A673 (cell line): Measurements from ENCODE around the gene KRTAP4-2. TPM values are rescaled to one million over a fixed set of nuclear protein-coding genes. Genes with fewer than 3 reads are reported as not detected.

ENCODE experiments used
- BruUV-seq: library from RNA; stranded (reverse); fragments of 400-500 nt; replicated peaks from 2 replicates; lab custom pipeline; 2021; lab: Mats Ljungman, UMichigan
- CTCF ChIA-PET: fragments of 300-600 bp; sonication (Branson Sonifier 250); formaldehyde crosslinking; loops from one replicate; lab custom pipeline; 2022; ENCODE audit warnings: antibody characterized with exemption; lab: Charles Lee
- POLR2A ChIA-PET: fragments of 300-600 bp; sonication (Branson Sonifier 250); formaldehyde crosslinking; loops from one replicate; lab custom pipeline; 2022; ENCODE audit warnings: antibody characterized with exemption; ENCODE audit not compliant: low non-redundant PET; lab: Charles Lee
- DNase-seq: peaks from one replicate; pipeline ENCODE4 v3.0.0-alpha.2; 2015; ENCODE audit warnings: low spot score
- H3K27ac ChIP-seq: fragments of 200-600 bp; sonication (generic); 2 replicates; pipeline ENCODE4 v1.5.1; 2016; ENCODE audit warnings: mixed run types, low read depth, mild to moderate bottlenecking, mixed read lengths, antibody characterized with exemption, low read length; ENCODE audit not compliant: poor library complexity, severe bottlenecking
- H3K27me3 ChIP-seq: fragments of 200-600 bp; sonication (generic); replicated peaks from 2 replicates; pipeline ENCODE4 v1.6.1; 2017; ENCODE audit warnings: mixed run types, low read depth, mild to moderate bottlenecking, mixed read lengths, antibody characterized with exemption, low read length; ENCODE audit not compliant: insufficient read depth, poor library complexity
- H3K36me3 ChIP-seq: fragments of 200-600 bp; sonication (generic); 2 replicates; pipeline ENCODE4 v1.6.1; 2016; ENCODE audit warnings: mixed run types, mild to moderate bottlenecking, mixed read lengths, antibody characterized with exemption, low read length; ENCODE audit not compliant: insufficient read depth, poor library complexity, severe bottlenecking
- H3K4me1 ChIP-seq: fragments of 200-600 bp; sonication (generic); 2 replicates; pipeline ENCODE4 v1.6.1; 2017; ENCODE audit warnings: mixed run types, mild to moderate bottlenecking, mixed read lengths, antibody characterized with exemption, low read length; ENCODE audit not compliant: insufficient read depth, poor library complexity, severe bottlenecking
- H3K4me3 ChIP-seq: fragments of 200-600 bp; sonication (generic); 2 replicates; pipeline ENCODE4 v1.5.1; 2016; ENCODE audit warnings: low read depth, mixed run types, mild to moderate bottlenecking, mixed read lengths, low read length; ENCODE audit not compliant: poor library complexity, severe bottlenecking
- H3K9me3 ChIP-seq: fragments of 200-600 bp; sonication (generic); 2 replicates; pipeline ENCODE4 v1.6.1; 2016; ENCODE audit warnings: mixed run types, low read depth, mild to moderate bottlenecking, mixed read lengths, antibody characterized with exemption, low read length; ENCODE audit not compliant: poor library complexity, severe bottlenecking
- CTCF ChIP-seq: fragments of 300-800, 200-600 bp; sonication (generic); conservative IDR thresholded peaks from 2 replicates; pipeline ENCODE4 v1.5.1; 2017; ENCODE audit warnings: low read depth, mild to moderate bottlenecking, antibody characterized with exemption, low read length, moderate library complexity, mixed read lengths
- EZH2 ChIP-seq: fragments of 200-600 bp; sonication (generic); IDR thresholded peaks from 2 replicates; pipeline ENCODE4 v1.6.1; 2017; ENCODE audit warnings: borderline replicate concordance, low read depth, mild to moderate bottlenecking, mixed read lengths, antibody characterized with exemption, low read length; ENCODE audit not compliant: poor library complexity, severe bottlenecking
- intact Hi-C: fragments of 100-400 bp; cut with micrococcal nuclease; formaldehyde crosslinking; loops from one replicate; pipeline ENCODE4 v1.10.0; 2022; ENCODE audit not compliant: unreplicated experiment
- total RNA-seq: library from RNA; stranded (reverse); gene quantifications from 2 replicates; pipeline ENCODE4 v1.2.3, GENCODE V29; 2021

The KRTAP4-2 gene
- total RNA-seq, 1 experiment from 2014 or later, result not detected

DNA sequence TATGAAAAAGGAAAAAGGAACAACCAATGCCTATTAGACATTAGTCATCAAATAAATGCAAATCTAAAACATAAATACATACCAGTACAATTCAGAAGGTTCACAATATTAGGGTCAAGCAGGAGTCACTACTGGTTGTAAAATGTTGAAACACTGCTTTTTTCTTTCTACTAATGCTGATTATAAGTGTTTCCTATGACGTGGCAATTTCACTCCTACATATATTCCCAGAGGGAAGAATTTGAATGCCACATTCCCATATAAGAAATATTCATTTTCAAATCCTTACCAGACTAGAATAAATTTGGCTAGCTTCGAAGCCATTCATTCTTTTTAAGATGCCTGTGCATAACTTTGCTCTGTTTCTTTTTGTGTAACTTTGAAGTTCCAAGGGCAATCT, 45.8 kb upstream of the KRTAP4-2 start:
- H3K27ac ChIP-seq, result no peak overlapping the region
- no peaks in the 10 kb centered on the region for H3K9me3 ChIP-seq
- TF ChIP-seq CTCF (no peak), EZH2 (no peak)
- ChIA-PET POLR2A (no interaction called here), CTCF (no interaction called here)
- intact Hi-C loops, result no loop called here
- no peaks in the 10 kb centered on the region for H3K27me3 ChIP-seq
- H3K36me3 ChIP-seq, result no peaks in the 10 kb centered on the region
- DNase-seq, result peak; percentile 7
- H3K4me1 ChIP-seq, result peaks cover 6% of the 10 kb centered on the region
- no TSS peak for BruUV-seq
- no peak overlapping the region for H3K4me3 ChIP-seq

DNA sequence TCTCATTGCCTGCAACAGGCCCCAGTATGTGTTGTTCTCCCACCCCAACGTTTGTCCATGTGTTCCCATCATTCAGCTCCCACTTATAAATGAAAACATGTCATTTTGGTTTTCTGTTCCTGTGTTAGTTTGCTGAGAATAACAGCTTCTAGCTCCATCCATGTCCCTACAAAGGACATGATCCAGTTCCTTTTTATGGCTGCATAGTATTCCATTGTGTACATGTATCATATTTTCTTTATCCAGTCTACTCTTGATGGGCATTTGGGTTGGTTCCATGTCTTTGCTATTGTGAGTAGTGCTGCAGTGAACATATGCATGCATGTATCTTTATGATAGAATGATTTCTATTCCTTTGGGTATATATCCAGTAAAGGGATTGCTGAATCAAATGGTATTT, 37.7 kb upstream of the KRTAP4-2 start:
- no TSS peak for BruUV-seq
- CTCF ChIA-PET, result no interaction called here
- H3K36me3 ChIP-seq, result no peaks in the 10 kb centered on the region

DNA sequence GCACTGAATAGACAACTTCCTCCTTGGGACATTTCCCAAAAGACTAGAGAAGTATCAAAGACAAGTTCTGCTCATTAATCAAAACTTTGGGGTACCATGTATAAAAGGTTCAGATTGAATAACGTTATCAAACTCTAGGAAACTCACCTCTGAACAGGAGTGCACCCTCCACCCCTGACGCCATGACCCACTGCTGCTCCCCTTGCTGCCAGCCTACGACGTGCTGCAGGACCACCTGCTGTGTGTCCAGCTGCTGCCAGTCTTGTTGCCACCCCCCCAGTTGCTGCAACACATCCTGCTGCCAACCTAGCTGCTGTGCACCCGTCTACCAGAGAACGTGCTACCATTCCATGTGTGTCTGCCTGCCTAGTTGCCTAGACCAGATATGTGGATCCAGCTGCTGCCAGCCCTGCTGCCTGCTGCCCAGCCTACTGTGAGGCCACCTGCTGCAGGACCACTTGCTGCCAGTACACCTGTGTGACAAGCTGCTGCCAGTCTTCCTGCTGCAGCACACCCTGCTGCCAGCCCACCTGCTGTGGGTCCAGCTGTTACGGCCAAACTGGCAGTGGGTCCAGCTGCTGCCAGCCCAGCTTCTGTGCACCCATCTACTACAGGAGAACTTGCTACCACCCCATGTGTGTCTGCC, 34.6 kb upstream of the KRTAP4-2 start:
- CTCF ChIA-PET, result no interaction called here
- no peak for DNase-seq

More for the DNA sequence above, 37.7 kb upstream of the KRTAP4-2 start:
- intact Hi-C loops, result no loop called here
- no peak overlapping the region for H3K4me3 ChIP-seq
- H3K27me3 ChIP-seq, result no peaks in the 10 kb centered on the region
- POLR2A ChIA-PET, result no interaction called here
- H3K4me1 ChIP-seq, result no peaks in the 10 kb centered on the region
- H3K27ac ChIP-seq, result no peak overlapping the region
- no peak for DNase-seq
- TF ChIP-seq EZH2 (no peak), CTCF (no peak)
- H3K9me3 ChIP-seq, result no peaks in the 10 kb centered on the region

More for the DNA sequence above, 34.6 kb upstream of the KRTAP4-2 start:
- no peak for TF ChIP-seq CTCF
- TF ChIP-seq EZH2, result no peak
- H3K4me3 ChIP-seq, result no peak overlapping the region
- POLR2A ChIA-PET, result no interaction called here
- H3K36me3 ChIP-seq, result no peaks in the 10 kb centered on the region
- no peaks in the 10 kb centered on the region for H3K4me1 ChIP-seq
- no peaks in the 10 kb centered on the region for H3K9me3 ChIP-seq
- no TSS peak for BruUV-seq
- H3K27ac ChIP-seq, result no peak overlapping the region
- intact Hi-C loops, result no loop called here
- H3K27me3 ChIP-seq, result no peaks in the 10 kb centered on the region
